PC-9 (cell line): ENCODE results near the gene CLIC1.

Experiments used
- EZH2 ChIP-seq: fragments of 200-600 bp; sonication (generic); IDR thresholded peaks from 2 replicates; pipeline ENCODE4 v1.8.0; 2017; ENCODE audit warnings: antibody characterized with exemption, low read depth
- TF ChIP-seq, protein P1 (sequence below): fragments of 200-600 bp; sonication (generic); conservative IDR thresholded peaks from 2 replicates; pipeline ENCODE4 v1.6.1; 2017; ENCODE audit warnings: mixed run types, antibody characterized with exemption, mild to moderate bottlenecking, moderate library complexity

DNA sequence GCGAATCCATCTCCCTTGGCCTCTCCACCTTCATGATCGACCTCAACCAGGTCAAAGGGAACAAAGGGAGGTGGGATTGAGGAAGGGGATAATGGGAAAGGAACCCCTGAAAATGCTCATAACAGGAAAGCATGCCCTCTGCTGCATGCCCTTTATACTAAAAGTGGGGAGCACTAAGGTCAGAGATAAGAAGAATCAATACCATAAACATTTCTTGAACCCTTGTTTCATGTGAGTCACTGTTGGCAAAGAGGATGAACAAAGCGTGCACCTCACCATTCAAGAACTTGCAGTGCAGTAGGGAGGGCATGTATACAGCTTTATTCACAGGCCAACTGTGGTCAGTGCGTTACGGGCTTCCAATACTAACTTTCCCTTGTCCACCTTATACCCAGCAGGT lies 24.5 kb upstream of the CLIC1 start:
- TF ChIP-seq, protein P1, sequence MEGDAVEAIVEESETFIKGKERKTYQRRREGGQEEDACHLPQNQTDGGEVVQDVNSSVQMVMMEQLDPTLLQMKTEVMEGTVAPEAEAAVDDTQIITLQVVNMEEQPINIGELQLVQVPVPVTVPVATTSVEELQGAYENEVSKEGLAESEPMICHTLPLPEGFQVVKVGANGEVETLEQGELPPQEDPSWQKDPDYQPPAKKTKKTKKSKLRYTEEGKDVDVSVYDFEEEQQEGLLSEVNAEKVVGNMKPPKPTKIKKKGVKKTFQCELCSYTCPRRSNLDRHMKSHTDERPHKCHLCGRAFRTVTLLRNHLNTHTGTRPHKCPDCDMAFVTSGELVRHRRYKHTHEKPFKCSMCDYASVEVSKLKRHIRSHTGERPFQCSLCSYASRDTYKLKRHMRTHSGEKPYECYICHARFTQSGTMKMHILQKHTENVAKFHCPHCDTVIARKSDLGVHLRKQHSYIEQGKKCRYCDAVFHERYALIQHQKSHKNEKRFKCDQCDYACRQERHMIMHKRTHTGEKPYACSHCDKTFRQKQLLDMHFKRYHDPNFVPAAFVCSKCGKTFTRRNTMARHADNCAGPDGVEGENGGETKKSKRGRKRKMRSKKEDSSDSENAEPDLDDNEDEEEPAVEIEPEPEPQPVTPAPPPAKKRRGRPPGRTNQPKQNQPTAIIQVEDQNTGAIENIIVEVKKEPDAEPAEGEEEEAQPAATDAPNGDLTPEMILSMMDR: no peak
- TF ChIP-seq EZH2: no peak
